Lower lobe of right lung (tissue), 2 donors: ENCODE measurements around the gene FBXW7. TPM values are rescaled to one million over a fixed set of nuclear protein-coding genes. Genes with fewer than 3 reads are reported as not detected.

Experiments
- ATAC-seq, 2 donors: fragments of 200-7000 bp; cut with Tn5 transposase; one replicate each; pipeline ENCODE4 v1.9.1; 2020 to 2022; ENCODE audit warnings: mild to moderate bottlenecking in 2 of 2, moderate library complexity in 2 of 2
- DNase-seq: peaks from one replicate; pipeline ENCODE4 v3.0.0-alpha.2; 2020
- H3K27ac ChIP-seq: fragments of 200-600 bp; one replicate; pipeline ENCODE4 v1.8.0; 2022
- H3K27me3 ChIP-seq: fragments of 200-600 bp; one replicate; pipeline ENCODE4 v1.8.0; 2022; ENCODE audit warnings: low read depth
- H3K36me3 ChIP-seq: fragments of 200-600 bp; one replicate; pipeline ENCODE4 v1.8.0; 2022; ENCODE audit warnings: mild to moderate bottlenecking
- H3K4me1 ChIP-seq: fragments of 200-600 bp; one replicate; pipeline ENCODE4 v1.8.0; 2022
- H3K4me3 ChIP-seq: fragments of 200-600 bp; one replicate; pipeline ENCODE4 v1.8.0; 2022; ENCODE audit warnings: mild to moderate bottlenecking
- H3K9me3 ChIP-seq: fragments of 200-600 bp; one replicate; pipeline ENCODE4 v1.8.0; 2022
- CTCF ChIP-seq: fragments of 200-600 bp; IDR thresholded peaks from one replicate; pipeline ENCODE4 v1.8.0; 2022; ENCODE audit warnings: antibody characterized with exemption, mild to moderate bottlenecking
- intact Hi-C: fragments of 100-400 bp; cut with DNase I; formaldehyde crosslinking; loops from one replicate; pipeline ENCODE4 v1.11.0; 2022
- total RNA-seq: library from RNA; stranded (reverse); fragmentation: NEBNext Ultra II Directional; extraction: Animal tissue kit (Norgen Biotek cat#: 25700); gene quantifications from one replicate; pipeline ENCODE4 v1.2.1, GENCODE V29; 2021
- donor health status: DM: no; HTN: yes; CAD: no; lungs with severe emphysema.

FBXW7 gene
- total RNA-seq, 1 donor from 2014 or later = 39.6 TPM

- TF ChIP-seq CTCF = no peak
- DNase-seq (no peak), ATAC-seq (no peak)
- Histone ChIP-seq H3K4me3 (no peak overlapping the region), H3K27ac (no peak overlapping the region), H3K27me3 (no peaks in the 10 kb centered on the region), H3K4me1 (no peaks in the 10 kb centered on the region), H3K36me3 (no peaks in the 10 kb centered on the region), H3K9me3 (no peaks in the 10 kb centered on the region)
- intact Hi-C loops = no loop called here
Observed at GRCh38 chr4:152290366-152290921, 245.4 kb downstream of the FBXW7 start.

GRCh38 chr4:152289941-152290340, 246.0 kb downstream of the FBXW7 start:
- Histone ChIP-seq H3K4me3 (no peak overlapping the region), H3K9me3 (no peaks in the 10 kb centered on the region), H3K27ac (no peak overlapping the region), H3K36me3 (no peaks in the 10 kb centered on the region), H3K4me1 (no peaks in the 10 kb centered on the region), H3K27me3 (no peaks in the 10 kb centered on the region)
- ATAC-seq (no peak), DNase-seq (no peak)
- TF ChIP-seq CTCF = no peak
- intact Hi-C loops = no loop called here

GRCh38 chr4:152289541-152289940, 246.4 kb downstream of the FBXW7 start:
- intact Hi-C loops = no loop called here
- DNase-seq = no peak
- H3K4me1 ChIP-seq = no peaks in the 10 kb centered on the region
- H3K9me3 ChIP-seq = no peaks in the 10 kb centered on the region
- no peak for ATAC-seq
- TF ChIP-seq CTCF = no peak
- H3K27ac ChIP-seq = no peak overlapping the region
- no peaks in the 10 kb centered on the region for H3K27me3 ChIP-seq
- no peak overlapping the region for H3K4me3 ChIP-seq
- H3K36me3 ChIP-seq = no peaks in the 10 kb centered on the region

GRCh38 chr4:152283801-152284470, 252.0 kb downstream of the FBXW7 start:
- Histone ChIP-seq H3K27me3 (no peaks in the 10 kb centered on the region), H3K36me3 (no peaks in the 10 kb centered on the region), H3K4me1 (no peaks in the 10 kb centered on the region), H3K27ac (no peak overlapping the region), H3K4me3 (no peak overlapping the region), H3K9me3 (no peaks in the 10 kb centered on the region)
- intact Hi-C loops = no loop called here
- TF ChIP-seq CTCF = no peak
- ATAC-seq (no peak), DNase-seq (no peak)

- DNase-seq (no peak), ATAC-seq (no peak)
- Histone ChIP-seq H3K9me3 (no peaks in the 10 kb centered on the region), H3K36me3 (no peaks in the 10 kb centered on the region), H3K4me1 (no peaks in the 10 kb centered on the region), H3K4me3 (no peak overlapping the region), H3K27ac (no peak overlapping the region), H3K27me3 (no peaks in the 10 kb centered on the region)
- no peak for TF ChIP-seq CTCF
- intact Hi-C loops = no loop called here
Observed at GRCh38 chr4:152281822-152282221, 254.1 kb downstream of the FBXW7 start.
